Skin epidermis (tissue), 12 donors: ENCODE measurements around the gene CDO1.

ENCODE experiments used
- H3K27ac ChIP-seq, 21 experiments: fragments of 200-600 bp; sonication (generic) in 11 of 21; one replicate each; pipeline ENCODE4 v1.5.0; 2020; ENCODE audit warnings: mild to moderate bottlenecking in 3 of 21, inconsistent platforms in 2 of 21, moderate library complexity in 2 of 21
- H3K4me3 ChIP-seq, 7 experiments: fragments of 200-600 bp; sonication (generic) in 2 of 7; one replicate each; pipeline ENCODE4 v1.5.0; 2020; ENCODE audit warnings: inconsistent platforms in 2 of 7, mild to moderate bottlenecking in 2 of 7, moderate library complexity in 1 of 7

Gene CDO1

DNA sequence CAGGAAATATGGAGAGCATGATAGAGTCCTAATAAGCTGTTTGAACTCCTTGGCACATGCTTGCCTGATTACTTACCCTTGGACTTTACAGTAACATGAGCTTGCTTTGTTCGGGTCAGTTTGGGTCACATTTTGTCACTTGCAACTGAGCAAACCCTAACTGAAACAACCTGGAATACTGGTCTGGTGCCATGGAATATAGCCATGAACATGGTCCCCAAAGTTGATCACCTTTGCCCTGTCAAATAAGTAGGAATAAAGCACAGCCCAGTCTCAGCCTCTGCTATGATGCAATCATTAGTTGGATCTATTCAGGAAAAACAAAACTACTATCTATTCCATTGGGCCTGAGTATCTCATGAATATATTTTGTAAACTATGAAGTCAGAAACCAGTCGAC, 18.2 kb downstream of the CDO1 start:
- no peak overlapping the region for H3K4me3 ChIP-seq
- no peak overlapping the region for H3K27ac ChIP-seq

DNA sequence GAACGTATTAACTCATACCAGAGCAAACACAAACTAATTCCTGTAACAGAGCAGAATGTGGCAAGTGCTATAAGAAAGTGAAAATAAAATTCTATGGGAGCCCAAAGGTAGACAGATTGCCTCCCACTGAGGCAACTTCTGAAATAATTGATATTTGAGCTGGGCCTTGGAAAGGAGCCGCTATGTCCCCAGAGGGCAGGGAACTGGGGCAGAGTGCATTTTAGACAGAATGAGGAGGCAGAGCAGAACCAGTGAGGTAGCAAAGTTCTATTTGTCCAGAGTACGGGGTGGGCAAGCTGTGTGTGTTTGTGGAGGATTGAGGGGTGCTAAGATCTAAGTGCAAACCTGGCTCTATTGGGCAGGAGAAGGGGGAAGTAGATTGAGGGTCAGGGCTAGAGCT, 19.8 kb downstream of the CDO1 start:
- Histone ChIP-seq H3K4me3 (no peak overlapping the region), H3K27ac (no peak overlapping the region)

- Histone ChIP-seq H3K27ac (no peak overlapping the region), H3K4me3 (no peak overlapping the region)
These were observed 20.8 kb downstream of the CDO1 start for GRCh38 chr5:115795700-115796099.

GRCh38 chr5:115788440-115788839, 28.0 kb downstream of the CDO1 start:
- Histone ChIP-seq H3K4me3 (no peak overlapping the region), H3K27ac (no peak overlapping the region)

DNA sequence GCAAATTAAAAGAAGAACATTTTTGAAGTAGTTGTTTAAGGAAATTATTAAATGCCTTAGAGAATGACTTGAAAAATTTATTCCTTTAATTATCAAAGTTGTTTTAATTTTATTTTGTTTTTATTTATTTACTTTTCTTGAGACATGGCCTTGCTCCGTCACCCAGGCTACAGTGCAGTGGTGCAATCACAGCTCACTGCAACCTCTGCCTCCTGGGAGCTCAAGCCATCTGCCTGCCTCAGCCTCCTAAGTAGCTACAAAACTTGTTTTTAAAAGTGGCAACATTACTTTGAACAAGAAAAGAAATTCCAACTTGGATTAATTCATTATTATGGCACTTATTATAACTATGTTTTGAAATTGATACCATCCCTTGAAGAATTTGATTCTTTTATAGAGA, 29.0 kb downstream of the CDO1 start:
- Histone ChIP-seq H3K27ac (no peak overlapping the region), H3K4me3 (no peak overlapping the region)

DNA sequence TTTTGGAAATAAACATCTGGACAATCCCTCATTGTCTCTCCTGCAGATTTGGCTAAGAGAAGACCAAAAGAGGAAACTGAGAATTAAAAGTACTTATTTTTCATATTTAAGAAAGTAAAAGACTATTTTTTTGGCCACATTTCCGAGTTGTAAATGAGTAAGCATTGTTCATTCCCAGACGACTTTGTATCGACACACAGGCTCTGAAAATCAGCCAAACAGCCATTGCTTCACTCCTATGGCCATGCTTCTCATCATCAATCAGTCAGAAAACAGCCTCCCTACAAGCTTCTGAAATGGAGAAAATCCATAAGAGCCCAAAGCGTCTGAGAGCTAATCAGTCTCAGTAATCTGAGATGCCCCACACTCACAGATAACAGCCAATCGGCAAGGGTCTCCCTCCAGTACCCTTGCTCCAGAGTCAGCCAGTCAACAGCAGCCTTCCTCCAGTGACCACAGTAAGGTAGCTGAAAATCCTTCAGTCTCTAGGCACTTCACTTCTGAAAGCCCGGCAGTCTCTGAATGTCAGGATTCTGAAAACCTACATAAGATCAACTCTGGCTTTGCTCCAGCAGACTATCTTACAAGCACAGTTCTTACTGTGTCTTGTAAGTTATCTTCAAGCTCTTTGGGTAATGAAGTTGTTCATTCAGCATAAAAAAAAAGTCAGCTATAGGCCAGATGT, 30.9 kb downstream of the CDO1 start:
- no peak overlapping the region for H3K27ac ChIP-seq
- no peak overlapping the region for H3K4me3 ChIP-seq

GRCh38 chr5:115778417-115778816, 38.0 kb downstream of the CDO1 start:
- no peak overlapping the region for H3K27ac ChIP-seq

DNA sequence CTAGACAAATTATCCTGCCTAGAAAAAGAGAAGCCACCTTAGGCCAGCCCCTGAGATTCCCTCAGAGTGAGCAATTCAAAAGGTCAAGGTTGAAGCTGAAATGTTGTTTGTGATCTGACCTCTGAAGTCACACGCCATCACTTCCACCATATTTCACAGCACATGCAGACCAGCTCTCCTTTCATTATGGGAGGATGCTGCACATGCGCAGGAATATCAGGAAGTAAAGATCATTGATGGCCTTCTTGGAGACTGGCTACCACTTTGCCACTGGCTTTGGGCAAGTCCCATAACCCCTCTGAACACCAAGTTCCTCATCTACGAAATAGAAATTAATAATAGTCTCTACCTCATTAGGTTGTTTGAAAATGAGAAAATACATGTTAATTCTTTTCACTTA, 39.5 kb downstream of the CDO1 start:
- H3K4me3 ChIP-seq, result no peak overlapping the region
- H3K27ac ChIP-seq, result no peak overlapping the region

More at GRCh38 chr5:115778417-115778816, 38.0 kb downstream of the CDO1 start:
- no peak overlapping the region for H3K4me3 ChIP-seq

DNA sequence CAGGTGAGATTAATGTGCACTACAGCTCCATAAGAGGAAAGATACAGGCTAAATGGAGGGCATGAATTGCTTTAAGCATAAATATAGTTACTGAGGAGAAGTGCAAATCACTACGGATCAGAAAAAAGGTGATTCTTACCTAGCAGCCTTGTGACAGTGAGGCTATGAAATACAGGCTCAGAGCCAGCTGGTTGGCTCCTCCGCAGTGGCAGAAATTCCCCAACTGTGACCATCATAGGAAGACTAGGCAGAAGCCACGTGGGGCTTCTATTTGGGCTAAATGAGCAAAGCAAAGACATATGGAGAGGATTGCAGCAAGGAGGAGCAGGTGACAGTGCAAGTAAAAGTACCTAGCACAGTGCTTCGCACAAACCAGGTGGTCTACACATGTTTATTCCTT, 40.5 kb downstream of the CDO1 start:
- no peak overlapping the region for H3K27ac ChIP-seq
- H3K4me3 ChIP-seq, result no peak overlapping the region

DNA sequence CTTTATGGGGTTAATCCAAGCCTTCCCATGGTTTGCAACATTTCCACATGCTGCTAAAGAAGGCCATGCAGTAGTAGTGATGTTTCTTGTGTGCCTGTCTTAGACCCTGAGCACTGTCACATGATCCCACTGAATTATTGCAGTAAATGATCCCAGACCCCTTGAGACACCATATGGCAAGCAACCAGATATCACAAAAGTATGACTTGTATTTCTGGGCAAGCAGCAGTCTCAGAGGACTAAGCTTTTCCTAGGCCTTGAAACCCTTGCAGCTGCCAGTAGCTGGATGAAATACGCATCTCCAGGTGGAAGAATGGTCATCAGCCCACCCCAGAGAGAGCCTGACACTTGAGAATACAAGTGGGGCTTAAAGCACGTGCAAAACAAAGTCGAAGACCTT, 41.8 kb downstream of the CDO1 start:
- no peak overlapping the region for H3K4me3 ChIP-seq
- H3K27ac ChIP-seq, result no peak overlapping the region

DNA sequence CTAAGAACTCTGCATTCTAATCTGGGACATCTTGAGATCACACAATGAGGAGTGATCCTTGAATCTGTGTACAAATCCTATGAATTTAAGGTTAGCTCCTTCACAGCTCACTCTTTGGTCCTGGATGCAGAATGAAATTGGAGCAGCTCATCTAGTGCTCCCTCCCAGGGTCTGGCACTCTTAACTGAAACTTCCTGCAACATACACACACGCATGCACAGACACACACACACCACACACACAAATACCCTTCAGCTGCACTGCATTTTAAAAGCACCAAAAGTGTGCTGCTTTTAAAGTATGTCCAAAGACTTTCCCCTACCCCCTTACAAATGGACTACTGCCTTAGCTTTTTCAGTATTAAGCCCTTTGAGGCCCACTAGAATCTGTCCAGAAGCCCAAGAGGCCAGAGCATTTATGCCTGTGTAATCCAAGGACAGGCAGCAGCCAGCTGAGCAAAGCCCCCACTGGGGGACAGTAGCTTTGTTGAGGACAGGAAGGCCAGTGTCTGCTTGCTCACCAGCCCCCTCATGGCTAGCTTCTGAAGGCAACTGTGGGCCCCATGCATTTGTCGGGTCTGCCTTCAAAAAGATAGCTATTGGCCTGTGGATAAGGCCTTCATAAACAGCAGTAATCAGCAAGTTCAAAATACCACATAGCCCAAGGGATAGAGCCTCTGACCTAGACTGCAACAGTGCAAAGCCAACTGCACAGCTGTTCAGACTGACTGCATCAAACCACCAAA, 43.6 kb downstream of the CDO1 start:
- no peak overlapping the region for H3K4me3 ChIP-seq
- H3K27ac ChIP-seq, result no peak overlapping the region

DNA sequence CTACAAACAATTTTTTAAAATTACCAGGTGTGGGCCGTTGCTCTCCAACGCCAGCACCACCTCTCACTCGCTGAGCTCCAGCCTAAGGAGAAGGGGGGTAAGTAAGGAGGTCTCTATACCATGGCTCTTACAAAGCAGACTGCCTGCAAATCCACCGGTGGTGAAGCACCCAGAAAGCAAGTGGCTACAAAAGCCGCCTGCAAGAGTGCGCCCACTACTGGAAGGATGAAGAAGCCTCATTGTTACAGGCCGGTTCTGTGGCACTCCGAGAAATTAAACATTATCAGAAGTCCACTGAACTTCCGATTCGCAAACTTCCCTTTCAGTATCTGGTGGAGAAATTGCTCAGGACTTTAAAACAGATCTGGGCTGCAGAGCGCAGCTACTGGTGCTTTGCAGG, 46.0 kb downstream of the CDO1 start:
- Histone ChIP-seq H3K4me3 (no peak overlapping the region), H3K27ac (no peak overlapping the region)

GRCh38 chr5:115767424-115767823, 49.0 kb downstream of the CDO1 start:
- Histone ChIP-seq H3K4me3 (no peak overlapping the region), H3K27ac (no peak overlapping the region)

GRCh38 chr5:115766608-115767007, 49.9 kb downstream of the CDO1 start:
- no peak overlapping the region for H3K27ac ChIP-seq

DNA sequence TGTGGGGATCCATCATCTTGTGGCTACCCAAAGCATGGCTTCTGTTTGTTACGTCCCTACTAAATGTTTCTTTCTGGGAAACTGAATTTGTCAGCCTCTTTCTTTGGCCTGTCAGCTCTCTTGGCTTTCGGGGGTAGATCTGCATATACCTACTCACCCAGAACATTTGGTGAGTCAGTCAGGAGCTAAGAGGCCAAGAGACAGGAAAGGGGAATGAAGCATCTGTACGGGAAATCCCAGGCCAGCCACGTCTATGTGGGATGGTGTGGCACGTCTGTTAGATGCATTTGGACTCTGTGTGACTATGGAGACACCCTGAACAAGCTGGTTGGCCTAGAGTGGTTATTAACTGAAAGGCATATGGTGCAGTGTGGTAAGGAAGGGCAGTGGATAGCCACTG, 58.1 kb downstream of the CDO1 start:
- Histone ChIP-seq H3K27ac (no peak overlapping the region), H3K4me3 (no peak overlapping the region)

More at GRCh38 chr5:115766608-115767007, 49.9 kb downstream of the CDO1 start:
- no peak overlapping the region for H3K4me3 ChIP-seq

DNA sequence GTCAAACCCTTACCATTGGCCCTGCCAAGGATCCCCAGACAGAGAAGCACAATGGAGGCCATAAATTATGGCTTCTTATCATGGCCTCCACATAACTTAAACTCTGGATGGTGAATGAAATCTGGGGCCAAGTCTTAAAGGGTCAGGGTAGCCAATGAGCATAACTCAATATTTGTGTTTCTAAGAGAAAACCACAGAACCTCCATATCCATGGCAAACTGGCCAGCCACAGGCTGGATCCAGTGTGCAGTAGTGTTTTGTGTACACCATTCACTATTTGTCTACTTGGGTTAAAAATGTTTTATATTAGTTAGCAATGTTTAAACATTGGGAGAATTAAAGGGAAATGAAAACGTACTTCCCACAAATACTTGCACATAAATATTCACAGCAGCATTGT, 60.8 kb downstream of the CDO1 start:
- no peak overlapping the region for H3K27ac ChIP-seq
- H3K4me3 ChIP-seq, result no peak overlapping the region
